ENCODE data around the gene NRXN2.

Gene NRXN2

GRCh38 chr11:64601605-64602465, 121.2 kb downstream of the NRXN2 start:
- Histone ChIP-seq H2AK5ac (ENCODE audit: low read length, severe bottlenecking) (no peak overlapping the region), H2BK15ac (ENCODE audit: low read depth, poor library complexity, severe bottlenecking) (no peak overlapping the region), H2BK5ac (ENCODE audit: low read depth, low read length, poor library complexity, severe bottlenecking) (no peak overlapping the region), H2AFZ (ENCODE audit: low read depth, low read length) (no peak overlapping the region), H4K91ac (ENCODE audit: low read length) (no peak overlapping the region), H3K4ac (ENCODE audit: low read depth in 1 of 2, low read length in 2 of 2) (no peak overlapping the region), H3K18ac (ENCODE audit: low read depth in 1 of 2, low read length in 2 of 2) (no peak overlapping the region), H4K8ac (ENCODE audit: low read length) (no peak overlapping the region), H3K27ac (ENCODE audit: low read length, poor library complexity, severe bottlenecking) (no peak overlapping the region), H2BK120ac (ENCODE audit: low read depth, low read length) (no peak overlapping the region), H3K4me3 (ENCODE audit: insufficient read depth in 1 of 2, low read depth in 1 of 2, low read length in 2 of 2) (no peak overlapping the region), H3K9ac (ENCODE audit: low read length) (no peak overlapping the region), H3K36me3 (ENCODE audit: control insufficient read depth in 1 of 2, insufficient read depth in 2 of 2, low read depth in 1 of 2, low read length in 2 of 2) (no peaks in the 10 kb centered on the region), H3K14ac (ENCODE audit: low read length in 2 of 2) (no peak overlapping the region), H3K23ac (ENCODE audit: low read length in 2 of 2) (no peak overlapping the region), H3K4me1 (ENCODE audit: control insufficient read depth, insufficient read depth, low read depth, low read length) (no peaks in the 10 kb centered on the region), H3K27me3 (ENCODE audit: control insufficient read depth in 1 of 2, insufficient read depth in 1 of 2, low read length in 2 of 2) (peaks cover 35% of the 10 kb centered on the region in 2 experiments), H3K79me1 (replicated peaks; ENCODE audit: low read length, poor library complexity, severe bottlenecking) (no peaks in the 10 kb centered on the region), H3K4me2 (ENCODE audit: low read length, poor library complexity, severe bottlenecking) (no peak overlapping the region), H3K9me3 (ENCODE audit: control insufficient read depth, low read length) (no peaks in the 10 kb centered on the region), H2BK12ac (ENCODE audit: low read length in 2 of 2) (no peak overlapping the region)
- no peak for DNase-seq
- 79% methylated on average over 10 of the region's 12 CpGs for WGBS

GRCh38 chr11:64600281-64600992, 122.6 kb downstream of the NRXN2 start:
- Histone ChIP-seq H2AK5ac (ENCODE audit: low read length, severe bottlenecking) (no peak overlapping the region), H3K4me3 (ENCODE audit: insufficient read depth in 1 of 2, low read depth in 1 of 2, low read length in 2 of 2) (no peak overlapping the region), H2AFZ (ENCODE audit: low read depth, low read length) (no peak overlapping the region), H3K4me1 (ENCODE audit: control insufficient read depth, insufficient read depth, low read depth, low read length) (no peaks in the 10 kb centered on the region), H3K14ac (ENCODE audit: low read length in 2 of 2) (no peak overlapping the region), H2BK5ac (ENCODE audit: low read depth, low read length, poor library complexity, severe bottlenecking) (no peak overlapping the region), H3K27me3 (ENCODE audit: control insufficient read depth in 1 of 2, insufficient read depth in 1 of 2, low read length in 2 of 2) (peaks cover 28 to 32% of the 10 kb centered on the region in 2 experiments), H2BK120ac (ENCODE audit: low read depth, low read length) (no peak overlapping the region), H3K23ac (ENCODE audit: low read length in 2 of 2) (no peak overlapping the region), H3K4ac (ENCODE audit: low read depth in 1 of 2, low read length in 2 of 2) (no peak overlapping the region), H3K4me2 (ENCODE audit: low read length, poor library complexity, severe bottlenecking) (no peak overlapping the region), H4K91ac (ENCODE audit: low read length) (no peak overlapping the region), H3K9ac (ENCODE audit: low read length) (no peak overlapping the region), H3K9me3 (ENCODE audit: control insufficient read depth, low read length) (peaks cover 7% of the 10 kb centered on the region), H4K8ac (ENCODE audit: low read length) (no peak overlapping the region), H3K27ac (ENCODE audit: low read length, poor library complexity, severe bottlenecking) (no peak overlapping the region), H3K79me1 (replicated peaks; ENCODE audit: low read length, poor library complexity, severe bottlenecking) (no peaks in the 10 kb centered on the region), H2BK12ac (ENCODE audit: low read length in 2 of 2) (no peak overlapping the region), H3K18ac (ENCODE audit: low read depth in 1 of 2, low read length in 2 of 2) (no peak overlapping the region), H3K36me3 (ENCODE audit: control insufficient read depth in 1 of 2, insufficient read depth in 2 of 2, low read depth in 1 of 2, low read length in 2 of 2) (no peaks in the 10 kb centered on the region), H2BK15ac (ENCODE audit: low read depth, poor library complexity, severe bottlenecking) (no peak overlapping the region)
- WGBS = 87% methylated on average over 19 of the region's 19 CpGs
- DNase-seq = no peak

- Histone ChIP-seq H3K4ac (ENCODE audit: low read depth in 1 of 2, low read length in 2 of 2) (no peak overlapping the region), H3K4me2 (ENCODE audit: low read length, poor library complexity, severe bottlenecking) (no peak overlapping the region), H2BK12ac (ENCODE audit: low read length in 2 of 2) (no peak overlapping the region), H3K27ac (ENCODE audit: low read length, poor library complexity, severe bottlenecking) (no peak overlapping the region), H2BK15ac (ENCODE audit: low read depth, poor library complexity, severe bottlenecking) (no peak overlapping the region), H3K27me3 (ENCODE audit: control insufficient read depth in 1 of 2, insufficient read depth in 1 of 2, low read length in 2 of 2) (peaks cover 22 to 25% of the 10 kb centered on the region in 2 experiments), H3K9ac (ENCODE audit: low read length) (no peak overlapping the region), H3K79me1 (replicated peaks; ENCODE audit: low read length, poor library complexity, severe bottlenecking) (no peaks in the 10 kb centered on the region), H3K4me1 (ENCODE audit: control insufficient read depth, insufficient read depth, low read depth, low read length) (no peaks in the 10 kb centered on the region), H3K14ac (ENCODE audit: low read length in 2 of 2) (no peak overlapping the region), H2BK5ac (ENCODE audit: low read depth, low read length, poor library complexity, severe bottlenecking) (no peak overlapping the region), H3K36me3 (ENCODE audit: control insufficient read depth in 1 of 2, insufficient read depth in 2 of 2, low read depth in 1 of 2, low read length in 2 of 2) (no peaks in the 10 kb centered on the region), H3K18ac (ENCODE audit: low read depth in 1 of 2, low read length in 2 of 2) (no peak overlapping the region), H3K9me3 (ENCODE audit: control insufficient read depth, low read length) (peaks cover 8% of the 10 kb centered on the region), H3K4me3 (ENCODE audit: insufficient read depth in 1 of 2, low read depth in 1 of 2, low read length in 2 of 2) (no peak overlapping the region), H2AK5ac (ENCODE audit: low read length, severe bottlenecking) (no peak overlapping the region), H4K91ac (ENCODE audit: low read length) (peak overlapping the region; percentile 52), H4K8ac (ENCODE audit: low read length) (no peak overlapping the region), H2BK120ac (ENCODE audit: low read depth, low read length) (no peak overlapping the region), H2AFZ (ENCODE audit: low read depth, low read length) (no peak overlapping the region), H3K23ac (ENCODE audit: low read length in 2 of 2) (no peak overlapping the region)
- 90% methylated on average over 17 of the region's 17 CpGs for WGBS
- DNase-seq = no peak
Observed at GRCh38 chr11:64599698-64600211, 123.2 kb downstream of the NRXN2 start.

Measured in mesenchymal stem cell (in vitro differentiated cells and primary cell).